ENCODE measurements around the gene IL7R.
"Not testable (repeated sequence)": the region's sequence is repeated elsewhere in the genome, so short reads cannot be mapped to it uniquely, and the experiment has no call there.

Gene IL7R

GRCh38 chr5:35876922-35877321 is 20.2 kb downstream of the IL7R start:
- no peak for DNase-seq (ENCODE audit: low read depth in 2 of 2)

DNA sequence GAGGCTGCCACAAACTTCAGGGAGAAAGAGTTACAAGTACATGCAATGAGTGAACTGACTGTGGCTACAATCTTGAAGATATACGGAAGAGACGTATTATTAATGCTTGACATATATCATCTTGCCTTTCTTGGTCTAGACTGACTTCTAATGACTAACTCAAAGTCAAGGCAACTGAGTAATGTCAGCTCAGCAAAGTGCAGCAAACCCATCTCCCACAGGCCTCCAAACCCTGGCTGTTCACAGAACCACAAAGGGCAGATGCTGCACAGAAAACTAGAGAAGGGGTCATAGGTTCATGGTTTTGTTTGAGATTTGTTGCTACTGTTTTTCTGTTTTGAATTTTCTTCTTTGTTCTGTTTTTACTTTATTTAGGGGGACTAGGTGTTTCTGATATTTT is 21.0 kb downstream of the IL7R start:
- no peak for DNase-seq (ENCODE audit: low read depth in 2 of 2)

- DNase-seq (ENCODE audit: low read depth in 2 of 2), result no peak
These were observed 21.4 kb downstream of the IL7R start for GRCh38 chr5:35878079-35878478.

DNA sequence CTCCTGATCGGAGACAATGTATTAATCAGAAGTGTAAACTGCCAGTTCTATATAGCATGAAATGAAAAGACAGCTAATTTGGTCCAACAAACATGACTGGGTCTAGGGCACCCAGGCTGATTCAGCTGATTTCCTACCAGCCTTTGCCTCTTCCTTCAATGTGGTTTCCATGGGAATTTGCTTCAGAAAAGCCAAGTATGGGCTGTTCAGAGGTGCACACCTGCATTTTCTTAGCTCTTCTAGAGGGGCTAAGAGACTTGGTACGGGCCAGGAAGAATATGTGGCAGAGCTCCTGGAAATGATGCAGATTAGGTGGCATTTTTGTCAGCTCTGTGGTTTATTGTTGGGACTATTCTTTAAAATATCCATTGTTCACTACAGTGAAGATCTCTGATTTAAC is 22.4 kb downstream of the IL7R start:
- DNase-seq (ENCODE audit: low read depth in 2 of 2), result no peak

- DNase-seq (ENCODE audit: low read depth in 2 of 2), result no peak
These were observed 23.0 kb downstream of the IL7R start for GRCh38 chr5:35879649-35880048.

- DNase-seq (ENCODE audit: low read depth in 2 of 2), result no peak
These were observed 23.5 kb downstream of the IL7R start for GRCh38 chr5:35880156-35880555.

DNA sequence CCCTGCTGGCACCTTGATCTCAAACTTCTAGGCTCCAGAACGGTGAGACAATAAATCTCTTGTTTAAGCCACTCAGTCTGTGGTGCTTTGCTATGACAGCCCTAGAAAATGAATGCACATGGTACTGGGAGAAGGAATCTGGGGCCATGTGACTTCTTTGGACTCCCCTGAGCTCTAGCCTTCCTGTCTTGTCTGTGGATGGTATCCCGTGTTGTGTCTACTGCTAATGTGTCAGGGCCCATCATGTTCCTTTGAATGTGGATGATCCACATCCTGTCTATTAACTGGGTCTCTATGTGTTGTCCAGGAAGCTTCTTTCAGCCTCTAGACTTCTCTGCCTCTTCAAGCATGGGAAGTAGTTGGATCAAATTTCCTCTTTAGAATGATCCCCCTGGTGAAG is 25.1 kb downstream of the IL7R start:
- DNase-seq (ENCODE audit: low read depth in 2 of 2), result no peak

DNA sequence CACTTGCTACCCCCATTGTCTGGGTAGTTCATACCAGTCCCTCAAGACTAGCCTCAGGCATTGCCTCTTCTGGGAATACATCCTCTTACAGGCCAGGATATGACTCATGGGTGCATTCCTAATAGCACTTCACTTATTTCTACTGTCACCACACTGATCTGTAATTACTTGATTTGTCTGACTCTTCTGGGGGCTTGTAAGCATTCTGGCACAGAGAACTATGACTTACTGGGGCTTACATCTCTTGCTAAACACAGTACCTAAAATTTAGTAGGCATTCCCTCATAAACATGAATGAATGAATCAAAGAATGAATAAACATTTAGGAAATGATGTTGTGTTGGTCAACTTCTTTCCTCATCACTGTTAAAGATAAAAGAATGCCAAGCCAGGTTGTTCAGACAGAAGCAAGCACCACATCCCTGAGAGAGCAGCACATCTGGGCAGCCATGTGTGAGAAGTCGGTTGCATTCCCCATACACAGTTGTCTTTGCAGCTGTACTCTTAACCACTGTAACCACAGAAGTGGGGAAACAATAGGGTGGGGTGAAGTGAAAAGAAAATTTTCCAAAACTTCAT is 27.6 kb downstream of the IL7R start:
- DNase-seq (ENCODE audit: low read depth in 2 of 2), result no peak

- no peak for DNase-seq (ENCODE audit: low read depth in 2 of 2)
These were observed 28.1 kb downstream of the IL7R start for GRCh38 chr5:35884773-35885172.

DNA sequence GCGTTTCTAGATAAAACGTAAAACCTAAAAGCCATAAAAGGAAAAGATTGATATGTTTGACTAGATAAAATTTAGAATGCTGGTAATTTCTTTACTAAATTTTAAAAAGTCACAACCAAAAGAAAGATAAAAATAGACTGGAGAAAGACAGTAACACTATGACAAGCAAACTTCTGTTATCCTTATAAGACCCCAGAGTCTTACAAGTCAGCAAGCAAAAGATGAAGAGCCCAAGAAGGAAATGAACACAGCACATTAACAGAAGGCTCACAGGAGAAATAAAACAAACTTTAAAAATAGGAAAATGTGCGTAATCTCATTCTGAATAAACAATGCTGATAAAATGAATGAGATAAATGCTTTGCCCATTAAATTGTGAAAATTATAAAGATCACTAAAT is 29.7 kb downstream of the IL7R start:
- no peak for DNase-seq (ENCODE audit: low read depth in 2 of 2)

GRCh38 chr5:35887321-35888100 is 30.8 kb downstream of the IL7R start:
- no peak for DNase-seq (ENCODE audit: low read depth in 2 of 2)

DNA sequence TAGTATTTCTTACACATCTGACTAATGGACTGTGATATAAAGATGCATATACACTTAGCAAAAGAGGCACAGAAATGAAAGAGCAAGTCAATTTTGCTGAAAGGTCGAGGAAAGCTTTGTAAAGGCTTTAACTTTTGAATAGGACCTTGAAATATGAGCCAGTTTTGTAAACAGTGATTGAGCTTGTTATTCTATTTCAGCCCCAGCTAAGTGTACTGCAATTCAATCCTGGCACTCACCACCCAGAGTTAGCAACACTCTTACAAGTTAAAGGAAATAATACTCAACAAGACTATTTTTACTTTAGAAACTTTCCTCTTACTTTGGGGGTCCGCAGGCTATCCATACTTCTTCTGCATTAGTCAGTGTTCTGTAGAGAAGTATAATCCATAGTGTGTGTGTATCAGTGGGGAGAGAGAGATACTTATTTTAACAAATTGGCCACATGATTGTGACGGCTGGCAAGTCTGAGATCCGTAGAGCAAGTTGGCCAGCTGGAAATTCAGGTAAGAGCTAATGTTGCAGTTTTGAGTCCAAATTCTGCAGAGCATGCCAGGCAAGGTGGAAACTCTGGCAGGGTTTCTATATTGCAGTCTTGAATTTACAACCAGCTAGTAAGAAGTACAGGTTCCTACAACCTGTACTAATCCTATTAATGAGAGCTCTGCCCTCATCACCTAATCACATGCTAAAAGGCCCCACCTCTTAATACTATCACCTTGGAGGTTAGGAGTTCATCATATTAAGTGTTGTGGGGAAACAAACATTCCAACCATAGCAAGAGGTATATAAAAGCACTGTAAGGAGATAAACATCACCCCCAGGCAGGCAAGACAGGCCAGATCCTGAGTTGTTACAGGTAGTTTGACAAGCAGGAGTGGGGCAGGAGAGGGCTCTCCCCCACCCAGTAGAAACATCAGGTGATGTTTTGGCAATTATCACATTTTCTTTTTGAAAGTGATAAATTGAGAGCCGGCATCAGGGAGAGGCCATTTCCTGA is 33.6 kb downstream of the IL7R start:
- no peak for DNase-seq (ENCODE audit: low read depth in 2 of 2)

GRCh38 chr5:35892799-35893198 is 36.1 kb downstream of the IL7R start:
- not testable (repeated sequence) for DNase-seq (ENCODE audit: low read depth in 2 of 2)

DNA sequence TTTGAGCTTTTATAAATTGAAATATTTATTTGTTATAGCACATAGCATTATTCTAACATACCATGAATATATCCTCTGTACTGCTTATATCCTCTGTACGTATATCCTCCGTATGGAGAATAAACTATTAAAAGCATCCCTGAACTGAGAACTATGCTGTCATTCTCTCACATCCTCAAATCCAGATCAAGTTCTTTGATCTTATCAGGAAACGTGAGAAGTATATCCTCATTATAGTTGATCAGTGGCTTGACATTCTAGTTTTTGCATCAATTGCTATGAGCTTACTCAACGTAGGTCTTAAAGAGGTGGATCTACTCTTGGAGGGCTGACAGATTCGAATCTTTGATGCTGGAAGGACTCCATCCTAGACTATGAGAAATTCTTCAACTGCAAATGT is 37.4 kb downstream of the IL7R start:
- DNase-seq (ENCODE audit: low read depth in 2 of 2), result no peak

DNA sequence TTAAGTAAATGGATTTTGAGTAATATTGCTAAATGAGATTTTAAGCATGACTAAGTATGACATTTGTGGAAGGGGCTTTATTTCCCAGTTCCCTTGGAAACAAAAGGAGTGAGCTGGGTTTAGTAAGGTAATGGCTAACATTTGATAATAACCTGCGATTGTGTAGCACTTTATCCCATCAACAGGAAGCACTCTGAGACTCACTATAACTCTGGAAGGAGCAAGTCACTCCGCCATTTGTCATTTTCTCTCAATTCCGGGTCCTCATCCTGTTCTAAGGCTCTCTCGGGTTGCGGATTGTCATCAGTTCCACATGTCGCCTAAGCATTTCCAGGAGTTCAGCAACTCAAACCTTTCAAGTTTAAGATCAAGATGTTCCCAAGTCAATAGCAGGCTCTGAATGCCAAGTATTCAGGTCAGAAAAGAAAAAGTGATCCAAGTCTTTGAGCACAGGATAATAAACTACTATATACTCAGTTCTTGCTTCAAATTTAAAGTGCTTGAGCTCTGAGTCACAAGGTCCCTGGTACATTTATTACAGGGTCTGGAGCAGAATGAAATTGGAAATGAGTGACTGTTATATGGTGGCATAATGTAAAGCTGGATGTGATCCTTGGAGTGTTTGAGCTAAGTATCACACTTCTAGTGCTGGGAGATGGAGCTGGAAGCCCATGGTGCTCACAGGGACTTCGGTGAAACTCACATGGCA is 42.4 kb downstream of the IL7R start:
- DNase-seq (ENCODE audit: low read depth in 2 of 2), result no peak

DNA sequence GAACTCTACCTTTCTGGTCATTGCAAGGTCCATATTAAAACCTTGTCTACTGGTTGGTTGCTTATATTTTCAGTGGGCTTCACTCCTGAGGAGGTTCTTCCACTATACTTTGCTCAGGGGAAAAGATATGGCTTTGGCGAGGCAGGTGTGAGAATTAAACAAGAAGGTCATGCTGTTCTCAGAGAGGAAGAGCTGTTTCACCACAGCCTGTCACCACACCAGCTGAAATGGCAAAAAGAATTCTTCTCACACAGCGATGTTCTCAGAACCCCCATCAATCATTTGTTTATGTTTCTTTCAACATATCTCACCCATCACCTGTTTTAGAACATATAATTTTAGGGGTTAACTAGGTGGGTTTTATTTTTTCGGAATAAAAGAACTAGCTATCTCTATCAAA is 43.1 kb downstream of the IL7R start:
- no peak for DNase-seq (ENCODE audit: low read depth in 2 of 2)

- no peak for DNase-seq (ENCODE audit: low read depth in 2 of 2)
These were observed 44.4 kb downstream of the IL7R start for GRCh38 chr5:35900972-35901695.

GRCh38 chr5:35902046-35902672 is 45.5 kb downstream of the IL7R start:
- DNase-seq (ENCODE audit: low read depth in 2 of 2), result no peak

DNA sequence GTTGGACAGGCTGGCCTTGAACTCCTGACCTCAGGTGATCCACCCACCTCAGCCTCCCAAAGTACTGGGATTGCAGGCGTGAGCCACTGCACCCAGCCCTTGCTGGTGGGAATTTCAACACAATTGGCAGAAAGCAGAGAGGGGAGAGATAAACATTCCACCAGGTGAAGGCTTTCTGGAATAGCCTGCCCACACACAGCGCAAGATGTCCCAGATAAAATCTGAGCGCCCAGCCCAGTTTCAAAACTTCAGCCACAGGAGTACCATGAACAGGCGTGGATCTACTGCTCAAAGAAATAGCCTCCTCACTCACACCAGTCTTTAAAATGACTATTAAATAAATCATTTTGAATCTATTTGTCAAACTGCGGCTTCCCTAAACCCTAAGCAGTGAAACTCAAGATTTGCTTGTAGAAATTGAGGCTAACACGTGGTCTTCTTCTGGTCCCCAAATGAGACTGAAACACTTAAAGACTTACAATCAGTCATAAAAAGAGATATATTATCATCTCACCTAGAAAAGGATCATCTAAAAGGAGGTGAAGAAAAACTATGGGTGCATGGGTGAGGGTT is 47.0 kb downstream of the IL7R start:
- DNase-seq (ENCODE audit: low read depth in 2 of 2), result no peak

GRCh38 chr5:35904443-35905132 is 47.9 kb downstream of the IL7R start:
- no peak for DNase-seq (ENCODE audit: low read depth in 2 of 2)

All from stimulated activated CD8-positive, alpha-beta memory T cell treated with anti-CD3 and anti-CD28 coated beads, Interleukin-15, amount 100 ng/mL, for 4 hours (primary cell).